ENCODE results near the gene PMEPA1. TPM values are rescaled to one million over a fixed set of nuclear protein-coding genes. Genes with fewer than 3 reads are reported as not detected.

PMEPA1 gene
- total and polyA plus RNA-seq, 10 of the 15 experiments (the other 5 are each of a cell fraction or from before 2014, with no cell fraction given), result 0.02 to 0.10 (median 0.04) TPM; not detected in 3

DNA sequence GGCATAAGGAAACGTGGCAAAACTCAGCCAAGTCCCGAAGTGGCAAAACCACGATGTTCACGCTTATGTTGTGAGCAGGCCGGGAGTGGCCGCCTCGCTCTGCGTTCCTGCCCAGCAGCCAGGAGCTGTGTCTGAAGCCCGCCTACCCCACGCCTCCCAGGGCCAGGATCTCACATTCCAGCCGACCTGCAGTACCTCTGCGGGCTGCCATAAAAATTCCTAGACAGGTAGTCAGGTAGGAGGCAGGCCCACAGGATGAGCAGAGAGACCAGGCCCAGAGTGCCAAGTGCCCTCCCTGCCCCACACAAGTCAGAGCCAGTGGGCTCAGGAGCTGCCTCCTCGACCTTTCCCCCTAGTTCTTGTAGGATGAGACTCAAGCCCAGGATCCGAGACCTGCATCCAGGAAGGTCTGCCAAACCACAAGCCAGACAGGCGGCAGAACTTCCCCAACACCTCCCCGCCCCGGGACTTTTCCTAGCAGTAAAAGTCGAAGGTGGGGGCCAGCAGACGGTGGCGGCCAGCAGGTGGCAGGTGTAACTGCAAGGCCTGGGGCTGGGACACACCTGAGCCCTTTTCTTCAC, 16.7 kb downstream of the PMEPA1 start:
- H3K36me3 ChIP-seq (ENCODE audit: control insufficient read depth in 2 of 2, insufficient read depth in 2 of 2, low read length in 1 of 2), result no peaks in the 10 kb centered on the region
- TF ChIP-seq, protein P1, sequence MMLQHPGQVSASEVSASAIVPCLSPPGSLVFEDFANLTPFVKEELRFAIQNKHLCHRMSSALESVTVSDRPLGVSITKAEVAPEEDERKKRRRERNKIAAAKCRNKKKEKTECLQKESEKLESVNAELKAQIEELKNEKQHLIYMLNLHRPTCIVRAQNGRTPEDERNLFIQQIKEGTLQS (IDR thresholded peaks at IDR 0.05; ENCODE audit: borderline replicate concordance, extremely low read depth, low read depth, low read length), result no peak
- TF ChIP-seq SMC3 (IDR thresholded peaks at IDR 0.05; ENCODE audit: borderline replicate concordance, low read length), result peak; percentile 22; the same call in 1 of the 2 replicates
- no peak for TF ChIP-seq BHLHE40 (IDR thresholded peaks at IDR 0.05; ENCODE audit: borderline replicate concordance in 1 of 2, low read depth in 2 of 2, low read length in 1 of 2)
- TF ChIP-seq, protein P2, sequence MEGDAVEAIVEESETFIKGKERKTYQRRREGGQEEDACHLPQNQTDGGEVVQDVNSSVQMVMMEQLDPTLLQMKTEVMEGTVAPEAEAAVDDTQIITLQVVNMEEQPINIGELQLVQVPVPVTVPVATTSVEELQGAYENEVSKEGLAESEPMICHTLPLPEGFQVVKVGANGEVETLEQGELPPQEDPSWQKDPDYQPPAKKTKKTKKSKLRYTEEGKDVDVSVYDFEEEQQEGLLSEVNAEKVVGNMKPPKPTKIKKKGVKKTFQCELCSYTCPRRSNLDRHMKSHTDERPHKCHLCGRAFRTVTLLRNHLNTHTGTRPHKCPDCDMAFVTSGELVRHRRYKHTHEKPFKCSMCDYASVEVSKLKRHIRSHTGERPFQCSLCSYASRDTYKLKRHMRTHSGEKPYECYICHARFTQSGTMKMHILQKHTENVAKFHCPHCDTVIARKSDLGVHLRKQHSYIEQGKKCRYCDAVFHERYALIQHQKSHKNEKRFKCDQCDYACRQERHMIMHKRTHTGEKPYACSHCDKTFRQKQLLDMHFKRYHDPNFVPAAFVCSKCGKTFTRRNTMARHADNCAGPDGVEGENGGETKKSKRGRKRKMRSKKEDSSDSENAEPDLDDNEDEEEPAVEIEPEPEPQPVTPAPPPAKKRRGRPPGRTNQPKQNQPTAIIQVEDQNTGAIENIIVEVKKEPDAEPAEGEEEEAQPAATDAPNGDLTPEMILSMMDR (IDR thresholded peaks at IDR 0.05 in 2 of 3, conservative IDR thresholded peaks at IDR 0.05 in 1 of 3; ENCODE audit: control insufficient read depth in 2 of 3, extremely low read depth in 1 of 3, insufficient read depth in 1 of 3, low read depth in 3 of 3, low read length in 3 of 3), result peak; percentile 22 to 36 (median 26); a peak in 3 of 6 replicates
- in situ Hi-C loops (cut with MboI) (no loop called here), intact Hi-C loops (cut with micrococcal nuclease; ENCODE audit: unreplicated experiment) (no loop called here)
- 35% methylated on average over 20 of the region's 20 CpGs for WGBS (ENCODE audit: insufficient coverage, insufficient replicate concordance, low lambda C conversion rate, missing lambda C conversion rate)
- ATAC-seq (peak; percentile 66), DNase-seq (ENCODE audit: low read depth, low spot score) (no peak), FAIRE-seq (no peak)
- CTCF ChIA-PET, result interaction anchor here (1.1 kb wide), 1 partner anchor 11 kb away, joined by 3 read pairs; no protein-coding TSS in a partner anchor
- H3K4me1 ChIP-seq (ENCODE audit: control insufficient read depth, insufficient read depth, low read length), result no peaks in the 10 kb centered on the region; the same call in 1 of the 2 replicates
- SMC1A ChIA-PET (ENCODE audit: uncharacterized antibody, unreplicated experiment), result interaction anchor here (0.7 to 1.6 kb wide), 2 partner anchors 12 to 33 kb away, joined by 3 to 4 read pairs; no protein-coding TSS in a partner anchor
- H3K4me3 ChIP-seq, result no peak overlapping the region
- no peaks in the 10 kb centered on the region for H4K20me1 ChIP-seq (ENCODE audit: control insufficient read depth, insufficient read depth)
- no peak overlapping the region for H3K9ac ChIP-seq (ENCODE audit: control insufficient read depth, insufficient read depth, low read length)
- no peak overlapping the region for H3K27ac ChIP-seq (ENCODE audit: control insufficient read depth, insufficient read depth)
- no TSS peak for BruUV-seq (replicated peaks)
- no peak overlapping the region for H3K4me2 ChIP-seq (ENCODE audit: control insufficient read depth, insufficient read depth)
- no peaks in the 10 kb centered on the region for H3K9me3 ChIP-seq (replicated peaks; ENCODE audit: control insufficient read depth, insufficient read depth, low read length)
- H3K79me2 ChIP-seq (ENCODE audit: control insufficient read depth, insufficient read depth, low read length), result no peaks in the 10 kb centered on the region
- RAD21 ChIA-PET (ENCODE audit: unreplicated experiment), result interaction anchor here (1.2 kb wide), 1 partner anchor 13 kb away, joined by 4 read pairs; no protein-coding TSS in a partner anchor
- POLR2A ChIA-PET, result no interaction called here
- peaks cover 0 to 7% of the 10 kb centered on the region in 2 experiments; a peak in 1 of 4 replicates for H3K27me3 ChIP-seq (replicated peaks in 1 of 2; ENCODE audit: control insufficient read depth in 2 of 2, insufficient read depth in 2 of 2, low read length in 1 of 2)
- no peak overlapping the region for H2AFZ ChIP-seq (ENCODE audit: control insufficient read depth, low read depth, low read length)
